Osteoblast (primary cell): ENCODE data around the gene FBXW11. TPM values are rescaled to one million over a fixed set of nuclear protein-coding genes. Genes with fewer than 3 reads are reported as not detected.

ENCODE experiments used
- DNase-seq: peaks from one replicate; pipeline ENCODE4 v3.0.0; 2011; ENCODE audit warnings: low spot score, mixed read lengths; ENCODE audit not compliant: insufficient read length; ENCODE audit errors: missing footprints
- H2AFZ ChIP-seq: 2 replicates; pipeline ENCODE4 v1.6.0; 2011; ENCODE audit warnings: mild to moderate bottlenecking, low read length
- H3K27ac ChIP-seq: 2 replicates; pipeline ENCODE4 v1.5.1; 2011; ENCODE audit warnings: mild to moderate bottlenecking, low read depth, low read length, moderate library complexity
- H3K27me3 ChIP-seq: 2 replicates; pipeline ENCODE4 v1.6.0; 2012; ENCODE audit warnings: mild to moderate bottlenecking, control low read depth, inconsistent platforms, low read length, moderate library complexity; ENCODE audit not compliant: insufficient read depth
- H3K36me3 ChIP-seq: 2 replicates; pipeline ENCODE4 v1.5.1; 2011; ENCODE audit warnings: mild to moderate bottlenecking, low read length, control low read depth, moderate library complexity; ENCODE audit not compliant: insufficient read depth
- H3K4me1 ChIP-seq: 2 replicates; pipeline ENCODE4 v1.5.1; 2011; ENCODE audit warnings: mild to moderate bottlenecking, low read length, control low read depth, moderate library complexity; ENCODE audit not compliant: insufficient read depth
- H3K4me2 ChIP-seq: 2 replicates; pipeline ENCODE4 v1.6.0; 2011; ENCODE audit warnings: mild to moderate bottlenecking, low read length; ENCODE audit not compliant: insufficient read depth
- H3K4me3 ChIP-seq: fragments of 200-600 bp; sonication (generic); 3 replicates; pipeline ENCODE4 v1.5.1; 2012; ENCODE audit warnings: mild to moderate bottlenecking, low read length, inconsistent platforms; ENCODE audit not compliant: insufficient read depth
- H3K79me2 ChIP-seq: 2 replicates; pipeline ENCODE4 v1.6.0; 2012; ENCODE audit warnings: mild to moderate bottlenecking, low read length, control low read depth, inconsistent platforms; ENCODE audit not compliant: insufficient read depth
- H3K9me3 ChIP-seq: 2 replicates; pipeline ENCODE4 v1.5.1; 2011; ENCODE audit warnings: low read depth, low read length, control low read depth
- H4K20me1 ChIP-seq: 2 replicates; pipeline ENCODE4 v1.6.0; 2012; ENCODE audit warnings: mild to moderate bottlenecking, low read length, control low read depth; ENCODE audit not compliant: insufficient read depth
- CTCF ChIP-seq: IDR thresholded peaks from 2 replicates; pipeline ENCODE4 v1.5.1; 2011; ENCODE audit warnings: mild to moderate bottlenecking, low read depth, low read length, moderate library complexity; ENCODE audit errors: extremely low read depth
- total RNA-seq: library from RNA; depleted of rRNA; stranded (reverse); fragments of >200 nt; gene quantifications from 2 replicates; pipeline ENCODE4 v1.2.3, GENCODE V29; 2012

FBXW11 gene
- total RNA-seq, 1 donor = 76.7 TPM

GRCh38 chr5:172035049-172035448 is 28.6 kb upstream of the FBXW11 start:
- Histone ChIP-seq H4K20me1 (peaks cover 3% of the 10 kb centered on the region), H3K27ac (no peak overlapping the region), H3K27me3 (no peaks in the 10 kb centered on the region), H3K4me3 (no peak overlapping the region), H2AFZ (no peak overlapping the region), H3K4me2 (no peak overlapping the region), H3K36me3 (no peaks in the 10 kb centered on the region), H3K4me1 (peaks cover 2% of the 10 kb centered on the region), H3K79me2 (no peaks in the 10 kb centered on the region), H3K9me3 (no peaks in the 10 kb centered on the region)
- TF ChIP-seq CTCF = no peak
- no peak for DNase-seq

- no peaks in the 10 kb centered on the region for H3K4me1 ChIP-seq
- H3K4me2 ChIP-seq = no peak overlapping the region
- H3K36me3 ChIP-seq = no peaks in the 10 kb centered on the region
- no peak overlapping the region for H3K27ac ChIP-seq
- no peak overlapping the region for H3K4me3 ChIP-seq
- DNase-seq = no peak
- TF ChIP-seq CTCF = no peak
- no peaks in the 10 kb centered on the region for H3K9me3 ChIP-seq
- no peaks in the 10 kb centered on the region for H3K79me2 ChIP-seq
- H4K20me1 ChIP-seq = no peaks in the 10 kb centered on the region
- no peaks in the 10 kb centered on the region for H3K27me3 ChIP-seq
- no peak overlapping the region for H2AFZ ChIP-seq
Measured at GRCh38 chr5:172031894-172032461, 25.5 kb upstream of the FBXW11 start.

- DNase-seq = peak; percentile 32
- H3K4me2 ChIP-seq = no peak overlapping the region
- H3K36me3 ChIP-seq = no peaks in the 10 kb centered on the region
- H3K9me3 ChIP-seq = no peaks in the 10 kb centered on the region
- TF ChIP-seq CTCF = no peak
- H3K79me2 ChIP-seq = no peaks in the 10 kb centered on the region
- H3K27me3 ChIP-seq = no peaks in the 10 kb centered on the region
- H3K4me3 ChIP-seq = no peak overlapping the region
- no peak overlapping the region for H3K27ac ChIP-seq
- H2AFZ ChIP-seq = no peak overlapping the region
- no peaks in the 10 kb centered on the region for H3K4me1 ChIP-seq
- H4K20me1 ChIP-seq = no peaks in the 10 kb centered on the region
Measured at GRCh38 chr5:172029876-172030275, 23.4 kb upstream of the FBXW11 start.

GRCh38 chr5:172028167-172028566 is 21.7 kb upstream of the FBXW11 start:
- no peaks in the 10 kb centered on the region for H3K27me3 ChIP-seq
- no peak for DNase-seq
- no peaks in the 10 kb centered on the region for H3K9me3 ChIP-seq
- no peaks in the 10 kb centered on the region for H4K20me1 ChIP-seq
- no peaks in the 10 kb centered on the region for H3K4me1 ChIP-seq
- no peak overlapping the region for H3K4me3 ChIP-seq
- H3K4me2 ChIP-seq = no peak overlapping the region
- no peak for TF ChIP-seq CTCF
- no peaks in the 10 kb centered on the region for H3K36me3 ChIP-seq
- H2AFZ ChIP-seq = no peak overlapping the region
- no peak overlapping the region for H3K27ac ChIP-seq
- H3K79me2 ChIP-seq = no peaks in the 10 kb centered on the region
